Measurements from ENCODE around the gene DNAH6. TPM values are rescaled to one million over a fixed set of nuclear protein-coding genes. Genes with fewer than 3 reads are reported as not detected.

DNAH6 gene
- total RNA-seq, 1 experiment from 2014 or later = 0.39 TPM

- Mint-ChIP-seq H3K36me3 (peaks cover 9% of the 10 kb centered on the region), H3K4me1 (peaks cover 21% of the 10 kb centered on the region), H3K27ac (no peak overlapping the region), H3K27me3 (ENCODE audit: low read depth) (peaks cover 41% of the 10 kb centered on the region), H3K4me3 (no peak overlapping the region), H3K9me3 (peaks cover 20% of the 10 kb centered on the region)
- CTCF ChIA-PET = no interaction called here
- POLR2A ChIA-PET = no interaction called here
- TF ChIP-seq ATF2 (CRISPR knock-in tag; IDR thresholded peaks at IDR 0.05; ENCODE audit: borderline replicate concordance, low read depth) (no peak), GTF2I (CRISPR knock-in tag; conservative IDR thresholded peaks at IDR 0.05) (no peak)
- DNase-seq (ENCODE audit: low spot score) = no peak
- no peak for ATAC-seq
Observed at GRCh38 chr2:84851876-84852275, 335.6 kb downstream of the DNAH6 start.

GRCh38 chr2:84854850-84855249 is 338.6 kb downstream of the DNAH6 start:
- H3K4me1 Mint-ChIP-seq = peaks cover 21% of the 10 kb centered on the region
- CTCF ChIA-PET = interaction anchor here (1.1 to 1.2 kb wide), 2 partner anchors 27 to 71 kb away, joined by 4 to 7 read pairs; no protein-coding TSS in a partner anchor
- H3K9me3 Mint-ChIP-seq = peaks cover 20% of the 10 kb centered on the region
- no peak overlapping the region for H3K27ac Mint-ChIP-seq
- no peak for DNase-seq (ENCODE audit: low spot score)
- TF ChIP-seq SOX15 (CRISPR knock-in tag; IDR thresholded peaks at IDR 0.05) (no peak), PRRX2 (CRISPR knock-in tag; IDR thresholded peaks at IDR 0.05) (no peak), ZNF219 (CRISPR knock-in tag; IDR thresholded peaks at IDR 0.05; ENCODE audit: borderline replicate concordance) (no peak), SP1 (CRISPR knock-in tag; conservative IDR thresholded peaks at IDR 0.05) (no peak), CREM (CRISPR knock-in tag; IDR thresholded peaks at IDR 0.05) (no peak), ZNF532 (CRISPR knock-in tag; IDR thresholded peaks at IDR 0.05; ENCODE audit: borderline replicate concordance) (no peak), TCF7 (CRISPR knock-in tag; IDR thresholded peaks at IDR 0.05; ENCODE audit: low read depth) (no peak), ZBTB21 (CRISPR knock-in tag; IDR thresholded peaks at IDR 0.05; ENCODE audit: borderline replicate concordance) (no peak)
- no peak overlapping the region for H3K4me3 Mint-ChIP-seq
- POLR2A ChIA-PET = interaction anchor here (0.6 kb wide), 1 partner anchor 109 kb away, joined by 3 read pairs; no protein-coding TSS in a partner anchor
- peaks cover 9% of the 10 kb centered on the region for H3K36me3 Mint-ChIP-seq
- no peak for ATAC-seq
- H3K27me3 Mint-ChIP-seq (ENCODE audit: low read depth) = peaks cover 56% of the 10 kb centered on the region

GRCh38 chr2:84855731-84856130 is 339.4 kb downstream of the DNAH6 start:
- Mint-ChIP-seq H3K27me3 (ENCODE audit: low read depth) (peaks cover 56% of the 10 kb centered on the region), H3K9me3 (peaks cover 20% of the 10 kb centered on the region), H3K36me3 (peaks cover 9% of the 10 kb centered on the region), H3K4me1 (peaks cover 23% of the 10 kb centered on the region), H3K27ac (no peak overlapping the region), H3K4me3 (peak overlapping the region; percentile 23; the same call in 1 of the 2 replicates)
- ATAC-seq = peak; percentile 80
- TF ChIP-seq ZNF512 (CRISPR knock-in tag; IDR thresholded peaks at IDR 0.05; ENCODE audit: borderline replicate concordance) (no peak), ZNF423 (CRISPR knock-in tag; IDR thresholded peaks at IDR 0.05) (peak; percentile 25; the same call in 1 of the 2 replicates)
- peak; percentile 76 for DNase-seq (ENCODE audit: low spot score)
- ChIA-PET POLR2A (interaction anchor here (0.6 to 0.7 kb wide), 2 partner anchors 110 to 219 kb away, joined by 3 read pairs; no protein-coding TSS in a partner anchor), CTCF (interaction anchor here (1.1 to 2.0 kb wide), 3 partner anchors 26 to 114 kb away, joined by 4 to 7 read pairs (median 7); no protein-coding TSS in a partner anchor)

Data from WTC11 (cell line).